Testis (tissue), 2 donors: ENCODE results near the gene F2RL1.

Source experiments
- CTCF ChIP-seq, 3 experiments: fragments of 450-650 bp in 2 of 3; fragments of 200-600 bp in 1 of 3; sonication (generic) in 1 of 3; IDR thresholded peaks; one replicate each; pipeline ENCODE4 v1.5.1; 2016 to 2019; ENCODE audit warnings: antibody characterized with exemption in 3 of 3, mild to moderate bottlenecking in 2 of 3, moderate library complexity in 1 of 3
- POLR2A ChIP-seq: fragments of 450-650 bp; IDR thresholded peaks from one replicate; pipeline ENCODE4 v1.6.1; 2017; ENCODE audit warnings: antibody characterized with exemption, mild to moderate bottlenecking, moderate library complexity

DNA sequence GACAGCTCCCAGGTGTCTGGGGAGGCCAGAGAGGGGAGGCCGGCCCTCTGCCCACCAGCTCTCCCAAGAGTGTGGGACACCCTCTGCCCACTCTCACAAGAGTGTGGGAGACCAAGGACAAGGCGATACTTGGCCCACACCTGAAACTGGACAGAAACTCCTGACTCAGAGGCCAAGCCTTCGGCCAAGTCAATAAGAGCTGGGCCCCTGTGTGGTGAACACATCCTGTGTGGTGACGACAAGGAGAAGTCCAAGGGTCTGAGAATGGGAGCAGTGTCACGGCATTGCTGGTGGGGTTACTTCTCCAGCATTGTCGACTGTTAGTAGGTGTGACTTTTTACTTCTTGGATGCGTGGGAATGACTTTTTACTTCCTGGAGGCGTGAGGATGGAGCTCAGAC lies 14.6 kb upstream of the F2RL1 start:
- no peak for TF ChIP-seq CTCF (IDR thresholded peaks at IDR 0.05)
- TF ChIP-seq POLR2A = no peak
